Measurements from ENCODE around the gene ERAP2.

DNA sequence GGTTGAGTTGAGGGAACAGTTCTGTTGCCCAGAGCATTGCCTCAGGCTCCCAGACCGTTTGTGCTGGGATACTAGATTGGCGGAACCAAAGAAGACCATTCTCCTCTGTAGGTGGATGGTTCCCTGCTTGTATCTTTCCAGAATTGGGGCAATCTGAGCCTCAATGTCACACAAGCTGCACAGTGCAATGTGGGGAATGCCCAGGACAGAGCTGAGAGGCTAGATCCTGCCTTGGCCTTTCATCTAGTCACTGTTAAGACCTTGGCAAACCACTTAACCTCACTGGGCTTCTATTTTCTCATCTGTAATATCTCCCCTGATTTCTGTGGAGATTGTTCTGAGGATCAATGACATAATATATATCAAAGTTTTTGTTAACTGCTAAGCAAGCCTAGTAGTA is 16.9 kb upstream of the ERAP2 start:
- TF ChIP-seq, protein P1, sequence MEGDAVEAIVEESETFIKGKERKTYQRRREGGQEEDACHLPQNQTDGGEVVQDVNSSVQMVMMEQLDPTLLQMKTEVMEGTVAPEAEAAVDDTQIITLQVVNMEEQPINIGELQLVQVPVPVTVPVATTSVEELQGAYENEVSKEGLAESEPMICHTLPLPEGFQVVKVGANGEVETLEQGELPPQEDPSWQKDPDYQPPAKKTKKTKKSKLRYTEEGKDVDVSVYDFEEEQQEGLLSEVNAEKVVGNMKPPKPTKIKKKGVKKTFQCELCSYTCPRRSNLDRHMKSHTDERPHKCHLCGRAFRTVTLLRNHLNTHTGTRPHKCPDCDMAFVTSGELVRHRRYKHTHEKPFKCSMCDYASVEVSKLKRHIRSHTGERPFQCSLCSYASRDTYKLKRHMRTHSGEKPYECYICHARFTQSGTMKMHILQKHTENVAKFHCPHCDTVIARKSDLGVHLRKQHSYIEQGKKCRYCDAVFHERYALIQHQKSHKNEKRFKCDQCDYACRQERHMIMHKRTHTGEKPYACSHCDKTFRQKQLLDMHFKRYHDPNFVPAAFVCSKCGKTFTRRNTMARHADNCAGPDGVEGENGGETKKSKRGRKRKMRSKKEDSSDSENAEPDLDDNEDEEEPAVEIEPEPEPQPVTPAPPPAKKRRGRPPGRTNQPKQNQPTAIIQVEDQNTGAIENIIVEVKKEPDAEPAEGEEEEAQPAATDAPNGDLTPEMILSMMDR (IDR thresholded peaks at IDR 0.05) = no peak
- TF ChIP-seq POLR2A (IDR thresholded peaks at IDR 0.05) (no peak), POLR2AphosphoS5 (IDR thresholded peaks at IDR 0.05) (no peak), EP300 (IDR thresholded peaks at IDR 0.05) (no peak)

Data from sigmoid colon (tissue), 4 donors.